H9 (cell line): ENCODE results near the gene PIRT. TPM values are rescaled to one million over a fixed set of nuclear protein-coding genes. Genes with fewer than 3 reads are reported as not detected.
A peak's percentile ranks its signal among the peaks of the same experiment; 100 is the strongest.

Experiments
- DNase-seq: peaks from one replicate; pipeline ENCODE4 v3.0.0-alpha.2; 2017
- H2AFZ ChIP-seq: one replicate; pipeline ENCODE4 v1.6.1; 2013; ENCODE audit warnings: mild to moderate bottlenecking, low read length, control low read depth, moderate library complexity
- H2AK5ac ChIP-seq: 2 replicates; pipeline ENCODE4 v1.6.1; 2013; ENCODE audit warnings: low read length, control low read depth, mixed read lengths; ENCODE audit not compliant: insufficient read length
- H2BK120ac ChIP-seq: one replicate; pipeline ENCODE4 v1.6.1; 2013; ENCODE audit warnings: low read depth, mild to moderate bottlenecking, low read length, control low read depth, inconsistent platforms; ENCODE audit not compliant: poor library complexity, severe bottlenecking
- H2BK12ac ChIP-seq: 2 replicates; pipeline ENCODE4 v1.6.1; 2013; ENCODE audit warnings: low read length, control low read depth, mixed read lengths, low read depth; ENCODE audit not compliant: insufficient read length
- H2BK15ac ChIP-seq: 2 replicates; pipeline ENCODE4 v1.6.1; 2013; ENCODE audit warnings: low read depth, low read length, control low read depth
- H2BK20ac ChIP-seq: one replicate; pipeline ENCODE4 v1.6.1; 2013; ENCODE audit warnings: low read depth, mild to moderate bottlenecking, low read length, control low read depth, inconsistent platforms; ENCODE audit not compliant: poor library complexity, severe bottlenecking
- H2BK5ac ChIP-seq: 2 replicates; pipeline ENCODE4 v1.6.1; 2013; ENCODE audit warnings: low read length, control low read depth, mixed read lengths; ENCODE audit not compliant: insufficient read length
- H3K14ac ChIP-seq: 2 replicates; pipeline ENCODE4 v1.6.1; 2013; ENCODE audit warnings: low read length, control low read depth; ENCODE audit not compliant: insufficient read depth
- H3K18ac ChIP-seq: 2 replicates; pipeline ENCODE4 v1.6.1; 2013; ENCODE audit warnings: low read depth, mild to moderate bottlenecking, mixed read lengths, low read length, control low read depth; ENCODE audit not compliant: insufficient read length
- H3K23ac ChIP-seq: 2 replicates; pipeline ENCODE4 v1.6.1; 2013; ENCODE audit warnings: low read length, control low read depth, mixed read lengths, low read depth; ENCODE audit not compliant: insufficient read length
- H3K23me2 ChIP-seq: 2 replicates; pipeline ENCODE4 v1.6.1; 2013; ENCODE audit warnings: low read depth, mild to moderate bottlenecking, mixed read lengths, low read length, control low read depth; ENCODE audit not compliant: insufficient read length, poor library complexity, severe bottlenecking
- H3K27ac ChIP-seq: 2 replicates; pipeline ENCODE4 v1.5.1; 2013; ENCODE audit warnings: low read length, control low read depth, mixed read lengths, low read depth; ENCODE audit not compliant: insufficient read length
- H3K27me3 ChIP-seq: 2 replicates; pipeline ENCODE4 v1.6.1; 2013; ENCODE audit warnings: low read length, control low read depth, inconsistent platforms; ENCODE audit not compliant: insufficient read depth
- H3K4ac ChIP-seq: 2 replicates; pipeline ENCODE4 v1.6.1; 2013; ENCODE audit warnings: low read depth, mild to moderate bottlenecking, control low read depth, inconsistent platforms, low read length, moderate library complexity
- H3K4me1 ChIP-seq: 2 replicates; pipeline ENCODE4 v1.6.1; 2013; ENCODE audit warnings: low read length, control low read depth, inconsistent platforms; ENCODE audit not compliant: insufficient read depth
- H3K4me2 ChIP-seq: 2 replicates; pipeline ENCODE4 v1.6.1; 2013; ENCODE audit warnings: low read length, control low read depth, mixed read lengths; ENCODE audit not compliant: insufficient read length, insufficient read depth
- H3K56ac ChIP-seq: 2 replicates; pipeline ENCODE4 v1.6.1; 2013; ENCODE audit warnings: low read depth, mild to moderate bottlenecking, mixed read lengths, low read length, control low read depth; ENCODE audit not compliant: insufficient read length
- H3K79me1 ChIP-seq: 2 replicates; pipeline ENCODE4 v1.6.1; 2013; ENCODE audit warnings: low read depth, mild to moderate bottlenecking, moderate library complexity, low read length, control low read depth, inconsistent platforms; ENCODE audit not compliant: insufficient read depth, poor library complexity, severe bottlenecking
- H3K79me2 ChIP-seq: 2 replicates; pipeline ENCODE4 v1.6.1; 2013; ENCODE audit warnings: low read length, control low read depth, inconsistent platforms; ENCODE audit not compliant: insufficient read depth
- H3K9ac ChIP-seq: 2 replicates; pipeline ENCODE4 v1.6.1; 2013; ENCODE audit warnings: low read length, control low read depth, mixed read lengths; ENCODE audit not compliant: insufficient read length; ENCODE audit errors: extremely low read depth
- H3K9me3 ChIP-seq: one replicate; pipeline ENCODE4 v1.6.1; 2013; ENCODE audit warnings: low read depth, low read length, inconsistent platforms; ENCODE audit not compliant: control insufficient read depth
- H3T11ph ChIP-seq: one replicate; pipeline ENCODE4 v1.6.1; 2013; ENCODE audit warnings: mild to moderate bottlenecking, low read length, control low read depth, inconsistent platforms
- H4K20me1 ChIP-seq: one replicate; pipeline ENCODE4 v1.6.1; 2013; ENCODE audit not compliant: control insufficient read depth, insufficient read length, insufficient read depth
- H4K5ac ChIP-seq: 2 replicates; pipeline ENCODE4 v1.6.1; 2013; ENCODE audit warnings: low read depth, mild to moderate bottlenecking, mixed read lengths, low read length, control low read depth; ENCODE audit not compliant: insufficient read length
- H4K8ac ChIP-seq: replicated peaks from 2 replicates; pipeline ENCODE4 v1.6.1; 2013; ENCODE audit warnings: low read length, control low read depth, mixed read lengths, low read depth; ENCODE audit not compliant: insufficient read length
- H4K91ac ChIP-seq: 2 replicates; pipeline ENCODE4 v1.6.1; 2013; ENCODE audit warnings: low read depth, mild to moderate bottlenecking, moderate library complexity, mixed read lengths, low read length, control low read depth; ENCODE audit not compliant: insufficient read length
- H3K27ac Mint-ChIP-seq, 3 experiments: 2 replicates in 2 of 3; 3 replicates in 1 of 3; pipeline ENCODE4 v1.8.0; 2020 to 2021; ENCODE audit warnings: mixed read lengths in 3 of 3, mild to moderate bottlenecking in 1 of 3, moderate library complexity in 1 of 3
- H3K27me3 Mint-ChIP-seq: 2 replicates; pipeline ENCODE4 v1.8.0; 2021; ENCODE audit warnings: low read depth, mild to moderate bottlenecking, moderate library complexity, mixed read lengths
- H3K36me3 Mint-ChIP-seq, 3 experiments: 2 replicates in 2 of 3; 3 replicates in 1 of 3; pipeline ENCODE4 v1.8.0; 2020 to 2021; ENCODE audit warnings: low read depth in 3 of 3, mixed read lengths in 3 of 3; ENCODE audit not compliant: insufficient read depth in 1 of 3
- H3K4me1 Mint-ChIP-seq, 2 experiments: 2 replicates each; pipeline ENCODE4 v1.8.0; 2020; ENCODE audit warnings: mixed read lengths in 2 of 2
- H3K4me3 Mint-ChIP-seq, 2 experiments: 2 replicates in 1 of 2; 3 replicates in 1 of 2; pipeline ENCODE4 v1.8.0; 2020 to 2021; ENCODE audit warnings: mild to moderate bottlenecking in 2 of 2, mixed read lengths in 2 of 2, moderate library complexity in 1 of 2
- H3K9me3 Mint-ChIP-seq, 2 experiments: 2 replicates in 1 of 2; 3 replicates in 1 of 2; pipeline ENCODE4 v1.8.0; 2020; ENCODE audit warnings: mild to moderate bottlenecking in 2 of 2, mixed read lengths in 2 of 2, moderate library complexity in 1 of 2
- CTCF ChIP-seq: fragments of 200-600 bp; sonication (generic); conservative IDR thresholded peaks from 3 replicates; pipeline ENCODE4 v1.8.0; 2021; ENCODE audit warnings: antibody characterized with exemption, mild to moderate bottlenecking
- WGBS: extraction: QIAGEN DNeasy Blood & Tissue Kit; methylation state at CpG from one replicate; pipeline ENCODE4 v1.1.7; 2013; ENCODE audit warnings: missing lambda C conversion rate, low lambda C conversion rate, mixed read lengths; ENCODE audit not compliant: insufficient read length; ENCODE audit errors: extremely low coverage; 5-methylcytosine and 5-hydroxymethylcytosine counted together
- total RNA-seq: library from RNA; stranded (reverse); gene quantifications from 2 replicates; pipeline ENCODE4 v1.2.1, GENCODE V29; 2021

PIRT gene
- total RNA-seq, 1 experiment from 2014 or later = not detected

- Mint-ChIP-seq H3K9me3 (no peaks in the 10 kb centered on the region), H3K4me1 (peaks cover 42 to 50% of the 10 kb centered on the region in 2 experiments)
- WGBS = no CpG with 5 or more reads among the region's 4 CpGs
Measured at GRCh38 chr17:10789694-10790271, 48.1 kb downstream of the PIRT start.

More at GRCh38 chr17:10789694-10790271, 48.1 kb downstream of the PIRT start:
- no peaks in the 10 kb centered on the region for H3K27me3 ChIP-seq
- no peaks in the 10 kb centered on the region for H3K79me2 ChIP-seq
- H2AK5ac ChIP-seq = no peak overlapping the region
- H2AFZ ChIP-seq = no peak overlapping the region
- H3K27ac ChIP-seq = no peak overlapping the region
- H2BK20ac ChIP-seq = no peak overlapping the region
- H2BK5ac ChIP-seq = no peak overlapping the region
- Mint-ChIP-seq H3K36me3 (no peaks in the 10 kb centered on the region; a peak in 1 of 7 replicates), H3K27ac (peak overlapping the region; percentile 8 to 60 (median 19); a peak in 2 of 7 replicates), H3K4me3 (no peak overlapping the region), H3K27me3 (no peaks in the 10 kb centered on the region)
- H4K91ac ChIP-seq = no peak overlapping the region
- no peak overlapping the region for H4K8ac ChIP-seq
- no peak overlapping the region for H3K4ac ChIP-seq
- H3K79me1 ChIP-seq = no peaks in the 10 kb centered on the region
- no peak overlapping the region for H4K5ac ChIP-seq
- no peak for DNase-seq
- TF ChIP-seq CTCF = no peak
- H3K56ac ChIP-seq = no peak overlapping the region
- no peak overlapping the region for H2BK120ac ChIP-seq
- peaks cover 2% of the 10 kb centered on the region; the same call in 1 of the 2 replicates for H3K4me1 ChIP-seq
- H3K9me3 ChIP-seq = no peaks in the 10 kb centered on the region
- H3K18ac ChIP-seq = no peak overlapping the region
- H2BK12ac ChIP-seq = no peak overlapping the region
- no peak overlapping the region for H3T11ph ChIP-seq
- no peak overlapping the region for H3K23ac ChIP-seq
- no peak overlapping the region for H3K14ac ChIP-seq
- no peak overlapping the region for H2BK15ac ChIP-seq
- H3K4me2 ChIP-seq = no peak overlapping the region
- H3K23me2 ChIP-seq = no peaks in the 10 kb centered on the region
- H3K9ac ChIP-seq = no peak overlapping the region
- no peaks in the 10 kb centered on the region for H4K20me1 ChIP-seq
